Neural cell (in vitro differentiated cells): ENCODE measurements around the gene SP8.

Experiments used
- CTCF ChIP-seq: fragments of 450-650 bp; IDR thresholded peaks from 2 replicates; pipeline ENCODE4 v1.5.1; 2014; ENCODE audit warnings: antibody characterized with exemption, mild to moderate bottlenecking, moderate library complexity; ENCODE audit not compliant: poor library complexity, severe bottlenecking
- EP300 ChIP-seq: fragments of 450-650 bp; conservative IDR thresholded peaks from 2 replicates; pipeline ENCODE4 v1.6.1; 2014; ENCODE audit warnings: antibody characterized with exemption, mild to moderate bottlenecking, moderate library complexity; ENCODE audit not compliant: poor library complexity, severe bottlenecking
- EZH2 ChIP-seq: fragments of 200-600, 300-800 bp; shearing (Covaris generic), sonication (generic); IDR thresholded peaks from 2 replicates; pipeline ENCODE4 v1.6.1; 2014; ENCODE audit warnings: antibody characterized with exemption, low read length, borderline replicate concordance, mild to moderate bottlenecking; ENCODE audit not compliant: insufficient read depth, poor library complexity, severe bottlenecking
- MXI1 ChIP-seq: fragments of 450-650 bp; conservative IDR thresholded peaks from 2 replicates; pipeline ENCODE4 v1.6.1; 2014; ENCODE audit warnings: antibody characterized with exemption, mild to moderate bottlenecking; ENCODE audit not compliant: poor library complexity, severe bottlenecking
- POLR2AphosphoS5 ChIP-seq: IDR thresholded peaks from 2 replicates; pipeline ENCODE4 v1.6.1; 2012

DNA sequence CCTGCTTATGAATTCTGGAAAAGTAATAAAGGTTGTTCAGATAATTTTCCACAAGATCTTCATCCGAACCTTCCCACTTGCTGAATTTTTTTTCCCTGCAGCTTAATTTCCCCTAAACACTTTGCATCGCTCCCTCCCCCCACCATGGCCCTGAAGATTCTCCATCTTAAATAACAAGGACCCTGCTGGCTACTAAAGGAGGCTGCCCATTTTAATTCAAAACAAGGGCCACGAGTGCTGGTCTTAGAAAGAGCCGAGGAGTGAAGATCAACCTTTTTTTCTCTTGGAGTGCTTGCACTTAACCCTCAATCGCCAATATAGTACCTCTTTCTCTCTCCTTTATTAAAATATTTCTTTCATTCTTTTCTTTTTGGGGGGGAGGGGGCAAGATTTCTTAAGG, 9.2 kb upstream of the SP8 start:
- TF ChIP-seq CTCF, result no peak
- no peak for TF ChIP-seq EZH2
- TF ChIP-seq POLR2AphosphoS5, result no peak
- TF ChIP-seq EP300, result no peak
- no peak for TF ChIP-seq MXI1
